Panc1 (cell line): ENCODE data around the gene FOXD1. TPM values are rescaled to one million over a fixed set of nuclear protein-coding genes. Genes with fewer than 3 reads are reported as not detected.

ENCODE experiments used
- ATAC-seq: fragments of 200-7000 bp; cut with Tn5 transposase; 2 replicates; pipeline ENCODE4 v1.9.1; 2020; ENCODE audit warnings: mild to moderate bottlenecking, moderate library complexity
- BruUV-seq: library from RNA; stranded (reverse); fragments of 400-500 nt; replicated peaks from 2 replicates; lab custom pipeline; 2021; lab: Mats Ljungman, UMichigan
- CTCF ChIA-PET: fragments of 300-600 bp; sonication (Branson Sonifier 250); formaldehyde crosslinking; loops from one replicate; lab custom pipeline; 2022; ENCODE audit warnings: antibody characterized with exemption; lab: Charles Lee
- POLR2A ChIA-PET: fragments of 300-600 bp; sonication (Branson Sonifier 250); formaldehyde crosslinking; loops from one replicate; lab custom pipeline; 2022; ENCODE audit warnings: antibody characterized with exemption; lab: Charles Lee
- DNase-seq: peaks from one replicate; pipeline ENCODE4 v3.0.0-alpha.2; 2010; ENCODE audit warnings: low read depth, low spot score
- H3K27ac ChIP-seq: 2 replicates; pipeline ENCODE4 v1.5.1; 2011; ENCODE audit warnings: mild to moderate bottlenecking, low read length, inconsistent platforms
- H3K27me3 ChIP-seq: fragments of 200-500 bp; sonication (Bioruptor generic); 2 replicates; pipeline ENCODE4 v1.6.0; 2014; ENCODE audit warnings: low read length, inconsistent platforms; ENCODE audit not compliant: control insufficient read depth, insufficient read depth
- H3K36me3 ChIP-seq: fragments of 200-500 bp; sonication (Bioruptor generic); 2 replicates; pipeline ENCODE4 v1.5.1; 2014; ENCODE audit warnings: inconsistent platforms, mild to moderate bottlenecking, low read length, moderate library complexity; ENCODE audit not compliant: control insufficient read depth, insufficient read depth
- H3K4me1 ChIP-seq: 2 replicates; pipeline ENCODE4 v1.5.1; 2011; ENCODE audit warnings: inconsistent platforms, mild to moderate bottlenecking, low read length, moderate library complexity; ENCODE audit not compliant: control insufficient read depth, insufficient read depth
- H3K4me3 ChIP-seq, 2 experiments: 2 replicates each; pipeline ENCODE4 v1.5.1; 2011 to 2012; ENCODE audit warnings: low read depth in 2 of 2, low read length in 2 of 2, mild to moderate bottlenecking in 2 of 2, inconsistent platforms in 1 of 2, moderate library complexity in 1 of 2
- H3K9me3 ChIP-seq: fragments of 200-500 bp; sonication (Bioruptor generic); 2 replicates; pipeline ENCODE4 v1.5.1; 2014; ENCODE audit warnings: low read depth, mild to moderate bottlenecking, inconsistent platforms, low read length, moderate library complexity; ENCODE audit not compliant: control insufficient read depth, insufficient read depth
- CTCF ChIP-seq: fragments of 450-650 bp; IDR thresholded peaks from 2 replicates; pipeline ENCODE4 v1.5.1; 2017; ENCODE audit warnings: mild to moderate bottlenecking
- POLR2AphosphoS5 ChIP-seq: IDR thresholded peaks from 2 replicates; pipeline ENCODE4 v1.6.1; 2012; ENCODE audit warnings: mild to moderate bottlenecking, low read depth, low read length, moderate library complexity
- REST ChIP-seq, 2 experiments: IDR thresholded peaks; 2 replicates each; pipeline ENCODE4 v1.6.1; 2011 to 2012; ENCODE audit warnings: low read depth in 2 of 2, control low read depth in 1 of 2, low read length in 1 of 2, mild to moderate bottlenecking in 1 of 2, moderate library complexity in 1 of 2; ENCODE audit not compliant: insufficient read depth in 1 of 2
- SIN3A ChIP-seq: IDR thresholded peaks from 2 replicates; pipeline ENCODE4 v1.6.1; 2012; ENCODE audit warnings: low read depth, mild to moderate bottlenecking, low read length, moderate library complexity, borderline replicate concordance; ENCODE audit not compliant: insufficient read depth
- TCF7L2 ChIP-seq: IDR thresholded peaks from 2 replicates; pipeline ENCODE4 v1.6.1; 2011; ENCODE audit warnings: mild to moderate bottlenecking, low read depth, low read length, inconsistent platforms
- in situ Hi-C: cut with HindIII; loops from 2 replicates; pipeline ENCODE4 v1.10.0; 2016; ENCODE audit warnings: low sequenced_read_pairs, low pct_unique_long_range_greater_than_20kb
- intact Hi-C: fragments of 100-400 bp; cut with micrococcal nuclease; formaldehyde crosslinking; loops from one replicate; pipeline ENCODE4 v1.10.0; 2022; ENCODE audit not compliant: unreplicated experiment
- total RNA-seq: library from RNA; stranded (reverse); gene quantifications from one replicate; pipeline ENCODE4 v1.2.1, GENCODE V29; 2021; ENCODE audit not compliant: unreplicated experiment

The FOXD1 gene
- total RNA-seq, 1 experiment from 2014 or later, result 63.3 TPM

- POLR2A ChIA-PET, result no interaction called here
- in situ Hi-C loops, result no loop called here
- DNase-seq (no peak), ATAC-seq (no peak)
- intact Hi-C loops, result no loop called here
- CTCF ChIA-PET, result no interaction called here
- H3K9me3 ChIP-seq, result no peaks in the 10 kb centered on the region
- no peaks in the 10 kb centered on the region for H3K36me3 ChIP-seq
- H3K27ac ChIP-seq, result no peak overlapping the region
- no peak for TF ChIP-seq POLR2AphosphoS5
- TF ChIP-seq TCF7L2, result no peak
- TF ChIP-seq CTCF, result no peak
- no peak for TF ChIP-seq REST (IDR thresholded peaks at IDR 0.05; ENCODE audit: insufficient read depth in 1 of 2, low read depth in 2 of 2, low read length in 1 of 2)
- no peak for TF ChIP-seq SIN3A
- H3K27me3 ChIP-seq, result no peaks in the 10 kb centered on the region
- BruUV-seq, result no TSS peak
- H3K4me1 ChIP-seq, result no peaks in the 10 kb centered on the region
- H3K4me3 ChIP-seq, result no peak overlapping the region
Measured at GRCh38 chr5:73484511-73484910, 35.9 kb upstream of the FOXD1 start.

GRCh38 chr5:73483676-73484075 lies 35.1 kb upstream of the FOXD1 start:
- intact Hi-C loops (no loop called here), in situ Hi-C loops (no loop called here)
- Histone ChIP-seq H3K4me1 (no peaks in the 10 kb centered on the region), H3K9me3 (no peaks in the 10 kb centered on the region), H3K27ac (no peak overlapping the region), H3K27me3 (no peaks in the 10 kb centered on the region), H3K36me3 (no peaks in the 10 kb centered on the region), H3K4me3 (no peak overlapping the region)
- CTCF ChIA-PET, result no interaction called here
- BruUV-seq, result no TSS peak
- POLR2A ChIA-PET, result no interaction called here
- ATAC-seq (no peak), DNase-seq (no peak)
- no peak for TF ChIP-seq CTCF
- no peak for TF ChIP-seq REST (IDR thresholded peaks at IDR 0.05; ENCODE audit: insufficient read depth in 1 of 2, low read depth in 2 of 2, low read length in 1 of 2)
